HCT116 (cell line): ENCODE measurements around the gene CDKAL1. TPM values are rescaled to one million over a fixed set of nuclear protein-coding genes. Genes with fewer than 3 reads are reported as not detected.

Experiments
- ATAC-seq: fragments of 200-7000 bp; cut with Tn5 transposase; 2 replicates; pipeline ENCODE4 v1.9.1; 2020; ENCODE audit warnings: mild to moderate bottlenecking, moderate library complexity
- BruUV-seq: library from RNA; stranded (reverse); fragments of 400-500 nt; replicated peaks from 2 replicates; lab custom pipeline; 2021; lab: Mats Ljungman, UMichigan
- CTCF ChIA-PET: fragments of 300-600 bp; sonication (Branson Sonifier 250); formaldehyde crosslinking; loops from one replicate; lab custom pipeline; 2021; ENCODE audit warnings: antibody characterized with exemption; lab: Charles Lee
- POLR2A ChIA-PET: fragments of 300-600, 350-600 bp; sonication (Branson Sonifier 250); formaldehyde crosslinking; loops from one replicate; lab custom pipeline; 2021; ENCODE audit warnings: antibody characterized with exemption; lab: Charles Lee
- RAD21 ChIA-PET, 2 experiments: fragments of 300-600 bp; sonication (Branson Sonifier 250); formaldehyde crosslinking; loops; one replicate each; lab custom pipeline; 2023; ENCODE audit warnings: low total read pairs in 2 of 2; ENCODE audit not compliant: uncharacterized antibody in 2 of 2, unreplicated experiment in 2 of 2, low non-redundant PET in 1 of 2; lab: Charles Lee
- DNase-seq: peaks from one replicate; pipeline ENCODE4 v3.0.0-alpha.2; 2010; ENCODE audit warnings: low read depth, low spot score
- H2AFZ ChIP-seq: fragments of 200-600 bp; shearing (Covaris generic), sonication (generic); 2 replicates; pipeline ENCODE4 v1.6.1; 2017; ENCODE audit warnings: low read depth, mixed run types, mixed read lengths, antibody characterized with exemption, low read length; ENCODE audit not compliant: poor library complexity, severe bottlenecking
- H3K27ac ChIP-seq: 2 replicates; pipeline ENCODE4 v1.5.1; 2012; ENCODE audit warnings: low read depth, low read length
- H3K27me3 ChIP-seq: fragments of 200-600 bp; sonication (generic); 2 replicates; pipeline ENCODE4 v1.6.1; 2016; ENCODE audit warnings: mixed run types, low read length, mixed read lengths; ENCODE audit not compliant: insufficient read depth
- H3K36me3 ChIP-seq, 2 experiments: fragments of 200-500 bp in 1 of 2; fragments of 200-600 bp in 1 of 2; sonication (Bioruptor generic) in 1 of 2; sonication (generic) in 1 of 2; 2 replicates each; pipeline versions ENCODE4 v1.5.1 to v1.6.1; 2014 to 2016; ENCODE audit warnings: low read length in 2 of 2, inconsistent platforms in 1 of 2, mixed read lengths in 1 of 2, mixed run types in 1 of 2; ENCODE audit not compliant: insufficient read depth in 2 of 2, control insufficient read depth in 1 of 2
- H3K4me1 ChIP-seq, 2 experiments: fragments of 200-600 bp in 1 of 2; sonication (generic) in 1 of 2; 2 replicates each; pipeline versions ENCODE4 v1.5.1 to v1.6.1; 2012 to 2017; ENCODE audit warnings: low read length in 2 of 2, inconsistent platforms in 1 of 2, mild to moderate bottlenecking in 1 of 2, mixed read lengths in 1 of 2, mixed run types in 1 of 2, moderate library complexity in 1 of 2; ENCODE audit not compliant: insufficient read depth in 2 of 2, control insufficient read depth in 1 of 2
- H3K4me2 ChIP-seq: fragments of 200-600 bp; sonication (generic); 2 replicates; pipeline ENCODE4 v1.6.1; 2017; ENCODE audit warnings: mixed run types, low read length, mixed read lengths
- H3K4me3 ChIP-seq, 2 experiments: fragments of 200-600 bp in 1 of 2; sonication (generic) in 1 of 2; replicated peaks in 1 of 2; 2 replicates each; pipeline ENCODE4 v1.5.1; 2011 to 2016; ENCODE audit warnings: low read length in 2 of 2, control low read depth in 1 of 2, low read depth in 1 of 2, mild to moderate bottlenecking in 1 of 2, mixed read lengths in 1 of 2, mixed run types in 1 of 2
- H3K79me2 ChIP-seq: fragments of 200-600 bp; sonication (generic); 2 replicates; pipeline ENCODE4 v1.6.1; 2017; ENCODE audit warnings: mild to moderate bottlenecking, mixed run types, low read length, moderate library complexity, mixed read lengths; ENCODE audit not compliant: insufficient read depth
- H3K9ac ChIP-seq: fragments of 200-600 bp; sonication (generic); 2 replicates; pipeline ENCODE4 v1.6.1; 2016; ENCODE audit warnings: low read length, mixed read lengths
- H3K9me2 ChIP-seq: fragments of 200-600 bp; sonication (generic), shearing (Covaris generic); 2 replicates; pipeline ENCODE4 v1.6.1; 2017; ENCODE audit warnings: mixed run types, mild to moderate bottlenecking, moderate library complexity; ENCODE audit not compliant: insufficient read depth
- H3K9me3 ChIP-seq, 2 experiments: fragments of 200-500 bp in 1 of 2; fragments of 200-600 bp in 1 of 2; sonication (Bioruptor generic) in 1 of 2; sonication (generic) in 1 of 2; 2 replicates each; pipeline ENCODE4 v1.6.1; 2014 to 2017; ENCODE audit warnings: low read length in 2 of 2, mixed read lengths in 2 of 2, inconsistent platforms in 1 of 2, low read depth in 1 of 2, mild to moderate bottlenecking in 1 of 2, mixed run types in 1 of 2, moderate library complexity in 1 of 2; ENCODE audit not compliant: control insufficient read depth in 1 of 2, insufficient read depth in 1 of 2
- H4K20me1 ChIP-seq: fragments of 200-600 bp; sonication (generic), shearing (Covaris generic); 2 replicates; pipeline ENCODE4 v1.6.1; 2017; ENCODE audit warnings: mixed run types, mild to moderate bottlenecking, moderate library complexity; ENCODE audit not compliant: insufficient read depth
- CBX3 ChIP-seq: IDR thresholded peaks from 2 replicates; pipeline ENCODE4 v1.6.1; 2012; ENCODE audit warnings: low read depth
- CEBPB ChIP-seq: IDR thresholded peaks from 2 replicates; pipeline ENCODE4 v1.6.1; 2012; ENCODE audit warnings: low read depth
- EGR1 ChIP-seq: IDR thresholded peaks from 2 replicates; pipeline ENCODE4 v1.6.1; 2012; ENCODE audit warnings: low read depth
- EZH2 ChIP-seq: fragments of 200-600 bp; sonication (generic); IDR thresholded peaks from 2 replicates; pipeline ENCODE4 v1.6.1; 2017; ENCODE audit warnings: antibody characterized with exemption, mixed run types
- FOSL1 ChIP-seq: IDR thresholded peaks from 2 replicates; pipeline ENCODE4 v1.6.1; 2012; ENCODE audit warnings: low read depth
- JUND ChIP-seq: IDR thresholded peaks from 2 replicates; pipeline ENCODE4 v1.6.1; 2012
- POLR2AphosphoS5 ChIP-seq: IDR thresholded peaks from 2 replicates; pipeline ENCODE4 v1.6.1; 2011; ENCODE audit warnings: mild to moderate bottlenecking, low read depth, low read length, moderate library complexity
- SIN3A ChIP-seq: IDR thresholded peaks from 2 replicates; pipeline ENCODE4 v1.6.1; 2012; ENCODE audit warnings: low read depth
- TCF7L2 ChIP-seq: IDR thresholded peaks from 2 replicates; pipeline ENCODE4 v1.7.0; 2011; ENCODE audit warnings: borderline replicate concordance, inconsistent platforms; ENCODE audit not compliant: insufficient read depth, insufficient read length; ENCODE audit errors: extremely low read depth
- ZFX ChIP-seq: fragments of 450-650 bp; IDR thresholded peaks from 2 replicates; pipeline ENCODE4 v1.6.1; 2017
- intact Hi-C: fragments of 100-400 bp; cut with micrococcal nuclease; formaldehyde crosslinking; loops from 2 replicates; pipeline ENCODE4 v1.10.0; 2022
- total RNA-seq: library from RNA; stranded (reverse); gene quantifications from one replicate; pipeline ENCODE4 v1.2.1, GENCODE V29; 2021; ENCODE audit not compliant: unreplicated experiment
- TF ChIP-seq, protein P1 (sequence below): IDR thresholded peaks from 2 replicates; pipeline ENCODE4 v1.6.1; 2012
- TF ChIP-seq, protein P2 (sequence below): IDR thresholded peaks from 2 replicates; pipeline ENCODE4 v1.6.1; 2012
- TF ChIP-seq, protein P3 (sequence below): IDR thresholded peaks from 2 replicates; pipeline ENCODE4 v1.6.1; 2011; ENCODE audit warnings: mild to moderate bottlenecking, low read length, moderate library complexity; ENCODE audit not compliant: insufficient replicate concordance; ENCODE audit errors: extremely low read depth
- TF ChIP-seq, protein P4 (sequence below): IDR thresholded peaks from 2 replicates; pipeline ENCODE4 v1.6.1; 2012; ENCODE audit warnings: low read depth

CDKAL1 gene
- total RNA-seq, 1 experiment from 2014 or later: 14.9 TPM

DNA sequence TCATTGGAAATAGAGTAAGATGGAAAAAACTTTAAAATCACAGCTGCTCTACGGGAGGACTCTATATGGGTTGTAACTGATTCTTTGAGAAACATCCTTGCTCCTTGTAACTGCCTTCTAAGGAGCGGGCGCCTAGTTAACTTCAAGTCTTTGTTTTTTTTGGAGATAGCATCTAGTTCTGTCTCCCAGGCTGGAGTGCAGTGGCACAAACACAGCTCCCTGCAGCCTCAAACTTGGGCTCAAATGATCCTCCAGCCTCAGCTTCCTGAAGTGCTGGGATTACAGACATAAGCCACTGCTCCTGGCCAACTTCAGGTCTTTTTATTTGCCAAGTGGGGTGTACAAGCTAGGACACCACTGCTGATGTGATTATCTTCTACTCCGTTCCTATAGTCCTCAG, 552.9 kb downstream of the CDKAL1 start:
- Histone ChIP-seq H3K36me3 (no peaks in the 10 kb centered on the region), H3K9me3 (no peaks in the 10 kb centered on the region), H3K4me3 (no peak overlapping the region), H3K27ac (no peak overlapping the region), H3K79me2 (no peaks in the 10 kb centered on the region), H2AFZ (no peak overlapping the region), H3K9me2 (no peaks in the 10 kb centered on the region), H4K20me1 (no peaks in the 10 kb centered on the region), H3K9ac (no peak overlapping the region), H3K27me3 (no peaks in the 10 kb centered on the region), H3K4me1 (no peaks in the 10 kb centered on the region), H3K4me2 (no peak overlapping the region)
- TF ChIP-seq, protein P1, sequence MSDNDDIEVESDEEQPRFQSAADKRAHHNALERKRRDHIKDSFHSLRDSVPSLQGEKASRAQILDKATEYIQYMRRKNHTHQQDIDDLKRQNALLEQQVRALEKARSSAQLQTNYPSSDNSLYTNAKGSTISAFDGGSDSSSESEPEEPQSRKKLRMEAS: no peak
- TF ChIP-seq, protein P2, sequence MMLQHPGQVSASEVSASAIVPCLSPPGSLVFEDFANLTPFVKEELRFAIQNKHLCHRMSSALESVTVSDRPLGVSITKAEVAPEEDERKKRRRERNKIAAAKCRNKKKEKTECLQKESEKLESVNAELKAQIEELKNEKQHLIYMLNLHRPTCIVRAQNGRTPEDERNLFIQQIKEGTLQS: no peak
- no peak for TF ChIP-seq ZFX
- TF ChIP-seq CEBPB: no peak
- no peak for TF ChIP-seq TCF7L2
- no peak for TF ChIP-seq FOSL1
- TF ChIP-seq CBX3: no peak
- TF ChIP-seq EGR1: no peak
- TF ChIP-seq, protein P3, sequence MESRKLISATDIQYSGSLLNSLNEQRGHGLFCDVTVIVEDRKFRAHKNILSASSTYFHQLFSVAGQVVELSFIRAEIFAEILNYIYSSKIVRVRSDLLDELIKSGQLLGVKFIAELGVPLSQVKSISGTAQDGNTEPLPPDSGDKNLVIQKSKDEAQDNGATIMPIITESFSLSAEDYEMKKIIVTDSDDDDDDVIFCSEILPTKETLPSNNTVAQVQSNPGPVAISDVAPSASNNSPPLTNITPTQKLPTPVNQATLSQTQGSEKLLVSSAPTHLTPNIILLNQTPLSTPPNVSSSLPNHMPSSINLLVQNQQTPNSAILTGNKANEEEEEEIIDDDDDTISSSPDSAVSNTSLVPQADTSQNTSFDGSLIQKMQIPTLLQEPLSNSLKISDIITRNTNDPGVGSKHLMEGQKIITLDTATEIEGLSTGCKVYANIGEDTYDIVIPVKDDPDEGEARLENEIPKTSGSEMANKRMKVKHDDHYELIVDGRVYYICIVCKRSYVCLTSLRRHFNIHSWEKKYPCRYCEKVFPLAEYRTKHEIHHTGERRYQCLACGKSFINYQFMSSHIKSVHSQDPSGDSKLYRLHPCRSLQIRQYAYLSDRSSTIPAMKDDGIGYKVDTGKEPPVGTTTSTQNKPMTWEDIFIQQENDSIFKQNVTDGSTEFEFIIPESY: no peak
- TF ChIP-seq, protein P4, sequence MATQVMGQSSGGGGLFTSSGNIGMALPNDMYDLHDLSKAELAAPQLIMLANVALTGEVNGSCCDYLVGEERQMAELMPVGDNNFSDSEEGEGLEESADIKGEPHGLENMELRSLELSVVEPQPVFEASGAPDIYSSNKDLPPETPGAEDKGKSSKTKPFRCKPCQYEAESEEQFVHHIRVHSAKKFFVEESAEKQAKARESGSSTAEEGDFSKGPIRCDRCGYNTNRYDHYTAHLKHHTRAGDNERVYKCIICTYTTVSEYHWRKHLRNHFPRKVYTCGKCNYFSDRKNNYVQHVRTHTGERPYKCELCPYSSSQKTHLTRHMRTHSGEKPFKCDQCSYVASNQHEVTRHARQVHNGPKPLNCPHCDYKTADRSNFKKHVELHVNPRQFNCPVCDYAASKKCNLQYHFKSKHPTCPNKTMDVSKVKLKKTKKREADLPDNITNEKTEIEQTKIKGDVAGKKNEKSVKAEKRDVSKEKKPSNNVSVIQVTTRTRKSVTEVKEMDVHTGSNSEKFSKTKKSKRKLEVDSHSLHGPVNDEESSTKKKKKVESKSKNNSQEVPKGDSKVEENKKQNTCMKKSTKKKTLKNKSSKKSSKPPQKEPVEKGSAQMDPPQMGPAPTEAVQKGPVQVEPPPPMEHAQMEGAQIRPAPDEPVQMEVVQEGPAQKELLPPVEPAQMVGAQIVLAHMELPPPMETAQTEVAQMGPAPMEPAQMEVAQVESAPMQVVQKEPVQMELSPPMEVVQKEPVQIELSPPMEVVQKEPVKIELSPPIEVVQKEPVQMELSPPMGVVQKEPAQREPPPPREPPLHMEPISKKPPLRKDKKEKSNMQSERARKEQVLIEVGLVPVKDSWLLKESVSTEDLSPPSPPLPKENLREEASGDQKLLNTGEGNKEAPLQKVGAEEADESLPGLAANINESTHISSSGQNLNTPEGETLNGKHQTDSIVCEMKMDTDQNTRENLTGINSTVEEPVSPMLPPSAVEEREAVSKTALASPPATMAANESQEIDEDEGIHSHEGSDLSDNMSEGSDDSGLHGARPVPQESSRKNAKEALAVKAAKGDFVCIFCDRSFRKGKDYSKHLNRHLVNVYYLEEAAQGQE: no peak
- TF ChIP-seq JUND: no peak
- no peak for TF ChIP-seq SIN3A
- no peak for TF ChIP-seq EZH2
- no peak for TF ChIP-seq POLR2AphosphoS5
- POLR2A ChIA-PET: no interaction called here
- intact Hi-C loops: no loop called here
- no peak for DNase-seq
- BruUV-seq: no TSS peak
- ATAC-seq: no peak
- RAD21 ChIA-PET: no interaction called here
- CTCF ChIA-PET: no interaction called here
